ENCODE results near the gene MAP1B. TPM values are rescaled to one million over a fixed set of nuclear protein-coding genes. Genes with fewer than 3 reads are reported as not detected.

MAP1B gene
- polyA plus RNA-seq, 3 donors: 1.4 to 21.9 (median 11.3) TPM

DNA sequence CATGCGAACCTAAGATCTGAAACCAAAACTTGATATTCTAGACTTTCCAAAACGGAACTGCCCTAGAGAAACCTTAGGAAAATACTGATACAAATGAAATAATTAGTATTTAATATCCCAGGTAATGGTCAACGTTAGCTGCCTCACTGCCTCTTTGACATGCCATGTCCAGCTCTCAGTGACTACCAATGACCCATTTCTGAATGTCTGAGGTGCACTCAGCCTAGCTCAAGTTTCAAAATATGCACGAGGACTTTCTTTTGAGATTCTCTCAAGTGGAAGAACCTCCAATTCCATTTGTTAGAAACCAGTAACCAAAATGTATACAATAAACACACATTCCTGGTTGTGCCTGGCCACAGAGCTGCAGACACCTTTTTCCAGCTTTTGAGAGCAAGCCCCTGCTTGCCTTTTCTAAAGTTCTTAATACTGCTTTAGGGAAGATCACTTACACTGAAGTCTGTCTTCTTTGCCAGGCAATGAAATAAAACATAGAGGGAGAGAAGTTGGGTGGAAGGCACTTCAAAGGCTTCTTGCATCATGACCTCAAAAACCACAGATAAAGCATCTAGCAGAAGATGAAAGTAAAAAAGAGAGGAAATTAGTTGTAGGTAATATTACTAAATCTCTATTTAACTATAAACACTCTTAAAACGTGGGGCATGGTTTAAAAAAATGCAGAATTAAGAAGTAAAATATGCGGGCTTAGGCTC, 124.9 kb downstream of the MAP1B start:
- 71 to 85% (median 80%) methylated on average over 6 of the region's 6 CpGs for WGBS, 3 donors
- H3K27ac ChIP-seq (ENCODE audit: low read depth, low read length): no peak overlapping the region

DNA sequence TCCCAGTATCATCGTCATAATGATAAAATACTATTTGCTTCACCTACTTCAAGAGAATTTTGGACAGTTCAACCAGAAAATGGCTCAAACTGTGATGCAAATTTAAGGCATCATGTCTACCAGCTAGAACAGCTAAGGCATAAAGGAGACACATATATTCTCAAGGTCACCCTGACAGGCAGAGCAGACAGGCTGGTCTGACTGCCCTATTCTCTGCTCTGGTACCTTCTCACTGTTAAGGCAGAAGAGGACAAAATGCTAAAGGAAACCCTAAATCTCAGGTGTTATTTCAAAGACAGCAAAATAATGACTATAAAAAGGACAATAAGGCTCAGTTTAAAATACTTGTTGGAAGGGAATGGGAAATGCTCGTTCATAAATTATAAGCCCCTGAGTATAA, 125.6 kb downstream of the MAP1B start:
- WGBS, 3 donors: 78 to 85% (median 79%) methylated on average over 2 of the region's 2 CpGs
- no peak overlapping the region for H3K27ac ChIP-seq (ENCODE audit: low read depth, low read length)

DNA sequence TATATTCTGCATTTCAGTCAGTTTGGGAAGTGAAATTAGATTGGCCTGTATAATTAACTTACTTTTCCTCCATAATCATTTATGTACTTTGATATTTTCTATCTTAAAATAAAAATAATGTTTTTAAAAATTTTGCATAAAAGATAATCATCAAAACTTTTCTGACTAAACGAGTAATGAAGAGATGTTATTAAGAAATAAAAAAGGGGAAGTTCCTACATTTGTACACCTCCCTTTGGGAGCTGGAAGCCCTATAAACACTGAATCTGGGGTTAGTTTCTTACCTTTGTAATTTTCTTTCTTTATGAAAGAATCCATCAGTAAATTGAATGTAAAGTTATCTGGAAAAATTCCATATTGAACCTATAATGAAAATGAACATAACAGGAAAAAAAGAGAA, 126.6 kb downstream of the MAP1B start:
- H3K27ac ChIP-seq (ENCODE audit: low read depth, low read length): no peak overlapping the region
- 44 to 79% (median 53%) methylated on average over 1 of the region's 1 CpG for WGBS, 3 donors

DNA sequence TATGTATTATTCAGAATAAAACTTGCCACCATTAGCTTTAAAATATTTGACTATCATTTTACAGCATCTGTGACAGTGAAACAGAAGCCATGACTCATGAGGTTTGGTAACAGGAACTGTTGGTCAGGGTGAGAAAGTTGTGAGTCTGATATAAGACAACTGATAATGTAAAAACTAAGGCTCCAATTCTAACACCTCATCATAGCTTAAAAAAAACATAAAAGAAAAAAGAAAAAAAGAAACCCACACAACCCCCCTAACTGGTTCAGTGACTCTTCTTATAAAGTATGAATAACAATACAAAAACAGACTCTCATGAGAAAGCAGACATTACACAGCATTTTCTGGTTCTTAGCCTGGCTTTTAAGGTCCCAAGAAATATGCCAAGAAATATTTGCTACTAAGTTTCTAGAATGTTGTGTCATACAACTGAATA, 127.0 kb downstream of the MAP1B start:
- no peak overlapping the region for H3K27ac ChIP-seq (ENCODE audit: low read depth, low read length)

DNA sequence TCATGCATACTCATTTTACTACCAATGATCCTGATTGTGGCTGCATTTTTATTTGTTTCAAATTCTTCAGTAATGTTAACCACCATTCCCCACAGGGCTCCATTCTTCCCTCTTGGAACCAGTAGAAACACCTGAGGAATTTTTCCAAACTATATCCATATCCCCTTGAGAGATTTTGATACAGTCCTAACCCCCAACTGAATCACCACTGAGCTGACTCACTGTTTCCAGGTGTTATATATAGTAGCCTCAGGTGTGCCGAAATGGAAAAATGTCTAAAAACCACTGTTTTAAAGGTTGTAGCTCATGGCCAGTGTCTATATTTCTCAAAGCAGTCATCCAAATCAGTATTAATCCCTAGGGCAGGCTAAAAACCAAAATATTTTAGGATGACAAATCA, 127.6 kb downstream of the MAP1B start:
- WGBS, 3 donors: 94 to 98% (median 98%) methylated on average over 1 of the region's 1 CpG
- H3K27ac ChIP-seq (ENCODE audit: low read depth, low read length): no peak overlapping the region

DNA sequence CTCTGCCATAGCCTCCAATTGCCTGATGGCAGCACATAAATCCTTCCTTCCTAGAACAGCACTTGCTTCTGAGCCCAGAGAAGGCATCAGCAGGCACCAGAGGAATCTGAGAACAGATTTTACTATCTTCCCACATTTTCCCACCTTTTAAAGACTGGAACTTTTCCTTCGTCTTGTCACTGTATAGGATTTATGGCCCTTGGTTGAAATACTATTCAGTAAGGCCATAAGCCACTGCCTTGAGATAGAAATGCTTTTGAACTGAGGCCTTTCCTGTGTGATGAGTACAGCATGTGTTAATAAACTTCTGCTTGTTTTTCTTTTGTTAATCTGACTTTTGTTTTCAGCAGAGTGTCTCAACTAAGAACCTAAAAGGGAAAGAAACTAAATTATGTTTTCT, 128.4 kb downstream of the MAP1B start:
- H3K27ac ChIP-seq (ENCODE audit: low read depth, low read length): no peak overlapping the region
- 90 to 95% (median 91%) methylated on average over 1 of the region's 1 CpG for WGBS, 3 donors

DNA sequence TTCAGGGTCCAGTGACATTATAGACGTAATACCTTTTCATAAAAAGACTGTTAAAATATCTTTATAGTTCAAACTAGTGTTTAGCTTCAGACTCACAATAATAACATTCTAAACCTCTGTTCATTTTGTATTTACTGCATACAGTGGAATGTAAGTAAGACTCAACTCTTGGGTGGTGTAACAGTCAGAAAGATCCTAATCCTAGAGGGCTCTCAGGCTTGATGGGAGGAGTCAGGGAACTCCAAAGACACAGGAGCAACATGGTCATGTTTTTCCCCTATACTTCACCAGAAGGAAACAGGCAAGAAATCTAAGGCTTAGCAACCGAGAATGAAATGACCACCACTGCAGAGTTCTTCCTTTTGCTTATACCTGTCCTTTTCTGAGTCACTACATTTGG, 130.1 kb downstream of the MAP1B start:
- no peak overlapping the region for H3K27ac ChIP-seq (ENCODE audit: low read depth, low read length)
- 93 to 98% (median 95%) methylated on average over 2 of the region's 2 CpGs for WGBS, 3 donors

DNA sequence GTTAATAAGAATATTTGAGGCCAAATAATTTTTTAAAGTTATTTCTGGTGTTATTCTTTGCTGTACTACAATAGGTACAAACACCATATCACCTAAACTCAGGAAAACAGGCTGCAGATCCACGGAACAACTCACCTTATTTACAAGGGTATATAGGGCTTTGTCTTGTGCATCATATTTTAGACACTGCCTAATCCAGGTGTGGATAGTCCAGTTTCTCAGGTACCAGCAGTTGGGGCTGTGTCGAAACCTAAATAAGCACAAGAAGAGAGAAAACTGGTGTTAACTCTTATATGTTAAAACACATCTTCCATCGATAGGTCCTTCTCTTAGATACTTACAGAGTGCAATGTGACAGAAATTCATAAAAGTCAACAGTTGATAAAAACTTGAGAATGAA, 130.6 kb downstream of the MAP1B start:
- 99% methylated on average over 3 of the region's 3 CpGs for whole genome bisulfite sequencing, 3 donors

DNA sequence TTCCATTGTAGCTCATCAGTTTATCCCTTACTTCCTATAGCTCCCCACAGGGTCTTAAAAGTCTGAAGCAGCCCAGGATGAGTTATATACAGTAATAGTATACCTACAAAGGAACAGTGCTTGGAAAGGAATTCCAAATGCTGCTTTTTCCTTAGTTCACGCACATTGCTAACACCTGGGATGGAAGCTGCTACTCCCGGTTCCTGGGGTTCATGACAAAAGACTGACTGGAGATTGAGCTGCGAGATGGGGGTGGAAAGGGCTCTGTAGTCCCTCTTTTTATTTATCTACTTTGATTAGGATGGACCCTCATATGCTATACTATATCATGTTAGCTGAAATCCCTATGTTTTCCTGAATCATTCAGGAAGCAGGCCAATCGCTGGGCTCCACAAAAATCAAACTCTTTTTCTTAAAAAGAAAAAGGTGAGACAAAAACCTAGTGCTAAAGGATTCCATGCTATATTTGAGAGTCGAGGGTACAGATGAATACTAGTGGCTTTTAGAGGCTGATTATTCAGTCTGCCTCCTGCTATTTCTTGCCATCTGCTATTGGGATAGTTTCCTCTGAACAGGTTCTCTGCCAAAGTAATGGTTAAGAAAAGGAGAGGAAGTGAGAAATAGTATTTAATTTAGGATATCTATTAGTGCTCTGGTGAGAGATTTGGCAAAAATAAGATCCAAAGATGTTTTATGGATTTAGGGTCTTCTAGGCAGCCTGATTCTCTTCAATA, 131.6 kb downstream of the MAP1B start:
- H3K27ac ChIP-seq (ENCODE audit: low read depth, low read length): no peak overlapping the region

More for the DNA sequence above, 130.6 kb downstream of the MAP1B start:
- no peak overlapping the region for H3K27ac ChIP-seq (ENCODE audit: low read depth, low read length)

DNA sequence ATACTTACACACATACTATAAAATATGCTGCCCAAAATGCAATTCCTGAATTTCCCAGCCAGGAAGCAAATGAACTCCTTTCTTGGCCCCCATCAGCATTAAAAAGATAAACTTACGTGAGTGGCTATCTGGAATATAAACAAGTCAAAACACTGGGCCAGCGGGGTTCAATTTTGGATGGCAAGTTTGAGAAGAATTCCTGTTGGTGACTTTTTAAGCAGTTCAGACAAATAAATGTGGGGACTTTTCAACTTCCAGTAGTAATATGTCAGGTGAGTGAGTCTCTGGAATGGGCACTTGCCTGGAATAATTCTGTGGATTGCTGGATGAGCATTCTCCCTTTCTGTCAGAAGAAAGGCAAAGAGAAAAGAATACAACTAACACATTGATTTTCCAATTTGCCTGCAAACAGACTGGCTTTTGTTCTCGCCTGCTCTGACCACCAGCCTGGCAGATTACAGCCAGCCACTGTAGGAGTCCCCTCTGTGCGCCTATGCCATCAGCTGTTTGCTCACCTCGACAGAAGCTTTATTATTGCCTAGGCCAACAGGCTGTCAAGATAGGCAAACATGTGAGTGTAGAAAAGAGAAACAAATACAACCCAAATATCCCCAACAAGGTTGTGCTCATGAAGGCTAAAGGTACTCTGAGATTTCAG, 134.2 kb downstream of the MAP1B start:
- 52 to 93% (median 83%) methylated on average over 5 of the region's 5 CpGs for WGBS, 3 donors
- H3K27ac ChIP-seq (ENCODE audit: low read depth, low read length): no peak overlapping the region

More for the DNA sequence above, 131.6 kb downstream of the MAP1B start:
- 93 to 96% (median 95%) methylated on average over 5 of the region's 5 CpGs for WGBS, 3 donors

DNA sequence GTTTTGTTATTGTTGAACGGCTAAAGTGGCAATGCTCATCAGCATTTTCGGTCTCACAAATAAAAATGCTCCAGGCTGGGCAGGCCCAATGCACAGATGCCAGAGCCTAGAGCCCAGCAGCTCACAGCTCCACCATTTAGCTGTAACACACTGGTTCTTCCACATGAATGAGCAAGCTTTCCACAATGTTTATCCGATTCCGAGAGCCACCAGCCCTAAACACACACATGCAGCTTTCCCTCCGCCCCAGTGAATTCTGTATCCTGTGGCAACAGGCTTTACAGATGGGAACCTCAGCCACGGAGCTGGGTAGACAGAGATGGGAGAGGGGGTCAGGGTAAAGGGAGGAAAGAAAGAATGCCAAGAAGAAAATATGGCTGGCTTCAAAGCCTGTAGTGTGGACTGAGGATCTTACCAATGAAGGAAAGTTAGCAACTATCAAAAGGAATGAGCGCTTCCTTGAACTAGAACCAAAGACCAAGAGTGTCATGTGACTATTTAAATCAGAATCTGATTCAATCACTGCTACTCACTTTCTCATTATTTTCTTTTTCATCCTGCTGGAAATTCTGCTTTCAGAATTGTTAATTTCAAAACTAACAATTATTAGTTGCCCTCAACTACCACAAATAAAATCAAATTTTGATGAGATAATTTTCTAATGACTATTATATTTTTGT, 135.7 kb downstream of the MAP1B start:
- WGBS, 3 donors: 94 to 96% (median 96%) methylated on average over 7 of the region's 7 CpGs
- H3K27ac ChIP-seq (ENCODE audit: low read depth, low read length): no peak overlapping the region

DNA sequence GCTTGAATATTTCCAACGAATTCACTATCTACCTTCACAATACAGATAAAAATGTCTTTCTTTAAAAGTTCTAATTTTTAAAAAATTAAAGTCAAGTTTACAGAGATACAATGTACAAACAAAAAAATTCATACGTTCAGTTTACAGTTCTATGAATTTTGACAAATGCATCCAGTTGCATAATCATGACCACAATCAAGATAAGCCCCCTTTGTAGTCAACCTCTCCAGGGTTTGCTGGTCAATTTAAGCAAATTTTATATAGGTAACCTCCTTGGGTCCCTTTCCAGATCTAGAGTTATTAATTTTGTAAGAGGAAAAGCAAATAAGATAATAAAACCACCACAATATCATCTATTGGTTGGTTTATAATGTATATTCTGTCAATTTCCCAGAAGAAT, 136.4 kb downstream of the MAP1B start:
- WGBS, 3 donors: 59 to 84% (median 81%) methylated on average over 2 of the region's 2 CpGs
- H3K27ac ChIP-seq (ENCODE audit: low read depth, low read length): no peak overlapping the region

DNA sequence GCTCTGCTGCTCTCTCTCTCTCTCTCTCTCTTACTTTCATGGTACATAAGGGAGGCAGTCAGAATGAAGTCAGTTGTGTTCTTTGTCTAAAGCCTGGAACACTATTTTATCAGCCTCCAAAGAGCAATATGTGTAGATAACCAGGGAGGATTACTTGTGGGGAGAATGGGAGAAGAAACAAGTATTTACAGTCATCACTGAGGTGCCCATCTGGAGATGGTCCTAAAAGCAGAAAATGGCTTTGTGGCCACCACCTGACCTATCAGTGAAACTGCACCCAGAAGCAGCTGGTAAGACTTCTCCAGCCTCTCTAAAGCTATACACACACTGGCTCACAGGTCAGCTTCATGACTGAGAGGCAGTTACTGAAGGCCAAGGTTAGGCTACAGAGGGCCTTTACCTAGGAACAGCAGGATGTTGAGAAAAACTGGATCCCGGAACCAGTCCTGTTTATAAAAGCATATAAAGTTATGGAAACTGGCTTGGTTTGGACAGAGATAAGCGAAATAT, 137.6 kb downstream of the MAP1B start:
- WGBS, 3 donors: 79 to 87% (median 82%) methylated on average over 2 of the region's 2 CpGs
- no peak overlapping the region for H3K27ac ChIP-seq (ENCODE audit: low read depth, low read length)

DNA sequence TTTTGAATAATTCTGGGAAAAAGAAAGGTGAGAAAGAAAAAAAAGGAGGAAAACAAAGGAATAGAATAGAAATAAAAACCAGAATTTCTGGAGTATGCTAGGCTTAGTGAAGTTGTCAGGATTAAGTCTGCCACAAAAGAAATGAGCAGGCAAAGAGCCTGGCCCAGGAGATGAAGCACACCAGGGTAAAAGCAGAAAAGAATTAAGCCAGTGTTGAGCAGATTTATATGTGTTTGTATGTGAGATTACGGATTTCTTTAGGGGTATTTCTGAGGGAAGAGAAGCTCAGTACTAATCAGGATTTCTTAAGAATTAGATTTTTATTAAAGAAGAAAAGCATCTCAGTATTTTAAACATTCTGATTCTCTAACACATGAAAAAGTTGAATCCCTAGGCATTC, 138.3 kb downstream of the MAP1B start:
- no peak overlapping the region for H3K27ac ChIP-seq (ENCODE audit: low read depth, low read length)
- WGBS, 3 donors: 84 to 100% (median 96%) methylated on average over 1 of the region's 1 CpG

DNA sequence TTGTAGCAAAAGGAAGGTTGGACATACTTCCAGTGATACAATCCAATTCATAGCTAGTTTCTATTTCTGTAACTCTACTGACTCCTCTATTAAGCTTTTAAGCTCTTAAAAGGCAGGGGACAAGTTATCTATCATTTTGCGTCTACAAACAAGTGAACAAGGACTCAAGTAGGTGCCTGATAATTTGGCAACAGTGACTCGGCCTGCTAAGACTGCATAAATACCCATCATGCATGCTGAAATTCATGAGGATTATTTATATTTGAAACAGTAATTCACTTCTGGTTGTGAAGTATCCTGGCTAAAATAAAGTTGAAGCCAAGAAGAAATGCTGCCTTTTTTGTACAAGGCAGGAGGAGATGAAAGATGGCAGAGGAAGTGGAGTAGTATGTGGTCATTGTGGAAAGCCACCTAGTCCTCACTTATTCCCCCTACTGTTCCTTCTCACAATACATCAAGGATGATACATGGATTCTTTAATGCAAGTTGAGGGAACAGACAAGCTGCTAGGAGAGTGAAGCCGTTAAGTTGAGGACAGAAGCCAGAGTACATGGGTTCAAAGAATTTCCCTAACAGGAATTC, 138.8 kb downstream of the MAP1B start:
- WGBS, 3 donors: 77 to 78% (median 78%) methylated on average over 3 of the region's 3 CpGs
- no peak overlapping the region for H3K27ac ChIP-seq (ENCODE audit: low read depth, low read length)

DNA sequence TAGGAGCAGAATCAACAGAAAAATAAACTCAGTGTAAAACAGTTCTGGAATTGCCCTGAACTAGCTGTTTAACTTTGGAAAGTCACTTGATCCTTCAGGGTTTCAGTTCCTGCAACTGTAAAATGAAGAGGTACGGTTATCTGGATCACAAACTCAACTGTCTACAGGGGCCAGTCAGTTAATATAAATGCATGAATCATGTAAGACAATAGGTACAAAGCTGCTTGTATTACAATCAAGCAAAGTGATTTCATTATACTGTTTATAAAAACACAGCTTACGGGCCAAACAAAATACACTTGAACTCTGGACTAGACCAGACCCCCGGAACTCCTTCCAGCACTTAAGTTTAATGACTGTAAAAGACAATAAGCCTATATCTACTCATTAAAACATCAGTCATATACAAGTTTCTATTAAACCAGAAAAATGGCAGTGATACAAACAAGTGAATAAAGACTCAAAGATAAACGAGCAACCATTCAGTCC, 139.7 kb downstream of the MAP1B start:
- no peak overlapping the region for H3K27ac ChIP-seq (ENCODE audit: low read depth, low read length)
- WGBS, 3 donors: 73 to 81% (median 77%) methylated on average over 4 of the region's 4 CpGs

DNA sequence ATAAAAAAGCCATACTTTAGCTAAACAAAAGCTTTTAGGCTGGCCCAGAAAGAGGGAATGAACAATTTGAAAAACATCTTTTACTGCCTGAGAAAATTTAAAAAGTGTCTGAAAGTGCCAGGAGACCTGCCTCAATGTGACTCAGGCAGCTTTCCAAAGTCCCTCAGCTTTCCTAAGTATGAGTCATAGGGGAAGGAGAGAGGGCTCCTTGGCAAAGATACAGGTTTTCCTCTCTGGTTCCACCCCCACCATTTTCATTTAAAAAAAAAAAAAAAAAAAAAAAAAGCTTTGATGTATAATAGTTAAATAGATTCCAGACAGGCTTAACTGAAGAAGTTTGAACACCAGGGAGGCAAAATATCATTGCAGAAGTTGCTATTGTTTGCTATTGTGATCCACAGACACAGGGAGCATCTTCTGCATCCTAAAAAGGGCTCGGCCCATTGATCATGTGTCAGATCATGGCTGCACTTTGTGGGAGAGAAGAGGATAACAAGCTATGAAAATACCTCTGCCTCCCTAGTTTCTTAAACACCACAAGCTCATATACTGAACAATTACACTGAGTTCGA, 141.2 kb downstream of the MAP1B start:
- WGBS, 3 donors: 67 to 74% (median 67%) methylated on average over 2 of the region's 2 CpGs
- no peak overlapping the region for H3K27ac ChIP-seq (ENCODE audit: low read depth, low read length)

DNA sequence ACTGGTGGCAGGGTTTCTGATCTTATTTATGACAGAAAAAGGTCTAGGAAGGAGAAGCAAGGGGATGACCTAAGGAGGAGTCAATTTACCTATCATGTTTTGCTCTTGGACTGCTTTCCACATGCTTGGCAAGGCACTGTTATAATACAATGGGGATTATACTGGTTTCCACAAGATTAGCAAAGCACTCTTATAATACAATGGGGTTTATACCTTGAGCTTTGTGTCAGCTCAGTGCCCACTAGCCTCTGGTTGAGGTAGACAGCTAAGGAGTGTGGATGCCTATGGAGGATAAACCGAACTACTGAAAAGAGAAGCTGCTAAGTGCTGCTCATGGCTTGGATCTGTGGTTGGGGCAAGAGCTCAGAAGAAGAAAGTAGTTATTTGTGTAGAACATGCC, 144.1 kb downstream of the MAP1B start:
- no peak overlapping the region for H3K27ac ChIP-seq (ENCODE audit: low read depth, low read length)
- whole genome bisulfite sequencing, 3 donors: 87 to 100% (median 100%) methylated on average over 1 of the region's 1 CpG
